ENCODE measurements around the gene PTPN18.

DNA sequence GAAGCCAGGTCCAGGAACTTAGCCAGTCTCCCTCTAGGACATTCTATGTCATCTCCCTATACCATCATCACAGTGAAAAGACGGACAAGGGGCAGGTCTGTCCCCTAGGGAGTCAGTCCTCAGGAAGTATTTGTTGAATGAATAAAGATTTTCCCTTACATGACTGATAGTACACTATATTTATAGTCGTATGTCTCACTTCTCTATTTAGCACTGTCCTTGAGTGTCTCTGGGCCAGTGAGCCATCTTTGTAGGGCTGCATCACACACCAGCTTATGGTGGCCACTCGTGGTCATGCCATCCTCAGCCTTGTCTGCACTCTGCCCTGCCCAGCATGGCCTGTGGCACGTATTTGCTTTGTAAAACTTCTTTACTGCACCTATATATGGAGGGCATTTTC, 25.8 kb downstream of the PTPN18 start:
- TF ChIP-seq, protein P1, sequence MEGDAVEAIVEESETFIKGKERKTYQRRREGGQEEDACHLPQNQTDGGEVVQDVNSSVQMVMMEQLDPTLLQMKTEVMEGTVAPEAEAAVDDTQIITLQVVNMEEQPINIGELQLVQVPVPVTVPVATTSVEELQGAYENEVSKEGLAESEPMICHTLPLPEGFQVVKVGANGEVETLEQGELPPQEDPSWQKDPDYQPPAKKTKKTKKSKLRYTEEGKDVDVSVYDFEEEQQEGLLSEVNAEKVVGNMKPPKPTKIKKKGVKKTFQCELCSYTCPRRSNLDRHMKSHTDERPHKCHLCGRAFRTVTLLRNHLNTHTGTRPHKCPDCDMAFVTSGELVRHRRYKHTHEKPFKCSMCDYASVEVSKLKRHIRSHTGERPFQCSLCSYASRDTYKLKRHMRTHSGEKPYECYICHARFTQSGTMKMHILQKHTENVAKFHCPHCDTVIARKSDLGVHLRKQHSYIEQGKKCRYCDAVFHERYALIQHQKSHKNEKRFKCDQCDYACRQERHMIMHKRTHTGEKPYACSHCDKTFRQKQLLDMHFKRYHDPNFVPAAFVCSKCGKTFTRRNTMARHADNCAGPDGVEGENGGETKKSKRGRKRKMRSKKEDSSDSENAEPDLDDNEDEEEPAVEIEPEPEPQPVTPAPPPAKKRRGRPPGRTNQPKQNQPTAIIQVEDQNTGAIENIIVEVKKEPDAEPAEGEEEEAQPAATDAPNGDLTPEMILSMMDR (conservative IDR thresholded peaks at IDR 0.05 in 1 of 2, IDR thresholded peaks at IDR 0.05 in 1 of 2; ENCODE audit: extremely low read depth in 1 of 2, insufficient read depth in 1 of 2, low read depth in 1 of 2, low read length in 2 of 2): no peak
- TF ChIP-seq EZH2 (IDR thresholded peaks at IDR 0.05; ENCODE audit: borderline replicate concordance, low read length): no peak
